Measurements from ENCODE around the gene ETV7. TPM values are rescaled to one million over a fixed set of nuclear protein-coding genes. Genes with fewer than 3 reads are reported as not detected.

The ETV7 gene
- total and polyA plus RNA-seq, 8 donors: 0.08 to 5.6 (median 0.16) TPM; not detected in 2

DNA sequence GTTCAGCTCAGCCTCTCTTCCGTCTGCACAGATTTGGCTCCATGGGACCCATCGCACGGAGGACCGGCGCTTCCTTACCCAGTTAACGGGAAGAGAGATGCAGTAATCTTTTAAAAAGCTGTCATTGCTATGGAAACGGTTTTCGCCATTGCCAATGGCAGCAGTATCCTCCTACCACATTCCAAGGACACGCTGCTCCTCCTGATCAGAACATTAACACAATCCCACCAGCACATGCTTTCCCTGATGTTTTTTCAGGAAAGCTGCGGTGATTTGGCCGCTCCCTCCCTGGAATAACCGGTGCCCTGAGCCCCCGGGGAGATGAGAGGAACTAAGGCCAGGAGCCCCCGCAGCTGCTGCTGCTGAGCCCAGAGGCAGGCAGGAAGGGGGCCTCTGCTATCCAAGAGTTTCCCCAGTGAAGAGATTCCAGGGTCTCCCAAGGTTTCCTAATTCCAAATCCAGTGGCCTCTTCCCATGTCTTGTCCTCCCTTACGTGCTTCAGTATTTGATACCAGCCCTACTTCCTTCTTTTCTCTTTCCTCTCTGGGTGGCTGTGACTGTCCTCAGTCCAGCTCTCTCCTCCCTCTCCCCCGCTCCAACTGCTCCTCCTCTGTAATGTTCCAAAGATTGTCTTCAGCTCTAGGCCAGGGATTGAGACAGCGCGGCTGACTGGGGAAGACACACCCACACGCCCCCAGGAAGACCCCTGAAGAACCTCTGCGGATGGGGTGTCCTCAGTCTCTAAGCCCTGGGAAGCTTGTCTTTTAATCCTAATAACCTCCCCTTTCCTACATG lies 53.3 kb downstream of the ETV7 start:
- intact Hi-C loops (cut with DNase I): no loop called here
- Histone ChIP-seq H3K4me1 (peaks cover 3% of the 10 kb centered on the region in 2 donors), H3K4me3 (no peak overlapping the region), H3K27ac (no peak overlapping the region), H3K36me3 (no peaks in the 10 kb centered on the region), H3K9me3 (no peaks in the 10 kb centered on the region), H3K27me3 (peaks cover 0 to 48% of the 10 kb centered on the region in 2 donors)
- TF ChIP-seq, protein P1, sequence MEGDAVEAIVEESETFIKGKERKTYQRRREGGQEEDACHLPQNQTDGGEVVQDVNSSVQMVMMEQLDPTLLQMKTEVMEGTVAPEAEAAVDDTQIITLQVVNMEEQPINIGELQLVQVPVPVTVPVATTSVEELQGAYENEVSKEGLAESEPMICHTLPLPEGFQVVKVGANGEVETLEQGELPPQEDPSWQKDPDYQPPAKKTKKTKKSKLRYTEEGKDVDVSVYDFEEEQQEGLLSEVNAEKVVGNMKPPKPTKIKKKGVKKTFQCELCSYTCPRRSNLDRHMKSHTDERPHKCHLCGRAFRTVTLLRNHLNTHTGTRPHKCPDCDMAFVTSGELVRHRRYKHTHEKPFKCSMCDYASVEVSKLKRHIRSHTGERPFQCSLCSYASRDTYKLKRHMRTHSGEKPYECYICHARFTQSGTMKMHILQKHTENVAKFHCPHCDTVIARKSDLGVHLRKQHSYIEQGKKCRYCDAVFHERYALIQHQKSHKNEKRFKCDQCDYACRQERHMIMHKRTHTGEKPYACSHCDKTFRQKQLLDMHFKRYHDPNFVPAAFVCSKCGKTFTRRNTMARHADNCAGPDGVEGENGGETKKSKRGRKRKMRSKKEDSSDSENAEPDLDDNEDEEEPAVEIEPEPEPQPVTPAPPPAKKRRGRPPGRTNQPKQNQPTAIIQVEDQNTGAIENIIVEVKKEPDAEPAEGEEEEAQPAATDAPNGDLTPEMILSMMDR (IDR thresholded peaks at IDR 0.05): no peak
- DNase-seq (peak in 1 of 4 donors; percentile 3), ATAC-seq (no peak)

DNA sequence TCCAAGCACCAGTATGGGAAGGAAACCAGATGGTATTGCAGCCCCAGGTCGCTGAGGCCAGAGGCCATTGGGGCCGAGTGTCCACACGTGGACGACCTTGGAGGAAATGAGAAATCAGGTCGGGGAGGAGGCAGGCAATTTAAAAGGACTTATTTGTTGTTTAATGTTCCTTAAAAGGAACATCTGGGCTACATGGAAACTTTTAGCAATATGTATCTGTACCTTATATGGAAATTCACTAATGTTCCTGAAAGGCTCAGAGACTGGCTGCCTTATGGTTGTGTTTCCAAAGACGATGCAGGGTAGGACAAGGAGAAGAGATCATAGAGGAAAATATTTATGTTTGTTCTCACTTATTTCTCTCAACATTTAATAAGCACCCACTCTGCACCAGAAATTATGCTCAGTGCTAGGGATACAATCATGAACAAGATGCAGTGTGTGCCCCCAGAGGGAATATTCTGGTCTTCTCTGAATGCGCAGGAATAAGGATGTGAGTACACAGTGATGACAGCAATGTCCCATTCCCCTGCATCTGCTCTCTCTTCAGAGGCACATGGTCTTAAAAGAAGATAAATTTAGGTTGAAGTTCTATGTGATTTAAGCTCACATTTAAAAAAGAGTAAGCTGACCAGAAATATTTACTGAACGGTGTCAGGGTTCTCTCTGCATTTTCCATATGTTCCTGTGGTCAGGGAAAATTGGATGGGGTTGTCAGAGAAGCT lies 54.1 kb downstream of the ETV7 start:
- no peak overlapping the region for H3K27ac ChIP-seq
- no peaks in the 10 kb centered on the region for H3K9me3 ChIP-seq
- H3K36me3 ChIP-seq: no peaks in the 10 kb centered on the region
- peaks cover 0 to 56% of the 10 kb centered on the region in 2 donors for H3K27me3 ChIP-seq
- TF ChIP-seq, protein P1 (IDR thresholded peaks at IDR 0.05): no peak
- H3K4me3 ChIP-seq: no peak overlapping the region
- intact Hi-C loops (cut with DNase I): no loop called here
- peaks cover 3% of the 10 kb centered on the region in 2 donors for H3K4me1 ChIP-seq
- DNase-seq (no peak), ATAC-seq (no peak)

- Histone ChIP-seq H3K27me3 (peaks cover 0 to 57% of the 10 kb centered on the region in 2 donors), H3K36me3 (no peaks in the 10 kb centered on the region), H3K9me3 (no peaks in the 10 kb centered on the region), H3K27ac (no peak overlapping the region), H3K4me3 (no peak overlapping the region), H3K4me1 (peaks cover 3% of the 10 kb centered on the region in 2 donors)
- no peak for DNase-seq
- TF ChIP-seq, protein P1 (IDR thresholded peaks at IDR 0.05): no peak
- ATAC-seq: no peak
- intact Hi-C loops (cut with DNase I): no loop called here
Measured at GRCh38 chr6:36331381-36331780, 56.1 kb downstream of the ETV7 start.

DNA sequence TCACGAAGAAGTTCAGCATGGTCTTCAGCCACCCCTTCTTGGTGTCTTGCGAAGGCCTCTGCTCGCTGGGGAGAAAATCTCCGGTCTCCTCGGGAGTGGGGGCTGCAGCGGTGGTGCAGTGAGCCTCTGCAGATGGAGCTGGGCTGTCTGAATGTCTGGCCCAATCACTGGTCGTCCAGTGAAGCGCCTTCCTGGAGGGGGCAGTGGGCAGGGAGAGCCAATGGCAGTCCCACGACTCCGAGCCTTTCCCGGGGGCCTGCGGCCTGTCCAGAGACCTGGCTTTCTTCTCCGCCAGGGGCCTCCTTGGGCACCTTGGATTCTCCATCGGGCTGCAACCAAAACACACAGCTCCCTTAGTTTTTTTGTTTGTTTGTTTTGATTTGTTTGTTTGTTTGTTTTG lies 57.1 kb downstream of the ETV7 start:
- Histone ChIP-seq H3K4me3 (no peak overlapping the region), H3K36me3 (no peaks in the 10 kb centered on the region), H3K27ac (no peak overlapping the region)

More for the DNA sequence above, 57.1 kb downstream of the ETV7 start:
- TF ChIP-seq, protein P1 (IDR thresholded peaks at IDR 0.05): no peak
- ATAC-seq (no peak), DNase-seq (no peak)
- Histone ChIP-seq H3K4me1 (peaks cover 3% of the 10 kb centered on the region in 2 donors), H3K9me3 (no peaks in the 10 kb centered on the region), H3K27me3 (peaks cover 0 to 57% of the 10 kb centered on the region in 2 donors)
- intact Hi-C loops (cut with DNase I): no loop called here
